NCI-H510A (cell line): Measurements from ENCODE around the gene HOXC5.

Source experiments
- DNase-seq: peaks from one replicate; lab custom pipeline; 2025; lab: John Stamatoyannopoulos, UW

Gene HOXC5

GRCh38 chr12:54047160-54047963, 14.5 kb downstream of the HOXC5 start:
- DNase-seq: no peak

- no peak for DNase-seq
Measured at GRCh38 chr12:54047964-54048303, 15.1 kb downstream of the HOXC5 start.

GRCh38 chr12:54048406-54049093, 15.7 kb downstream of the HOXC5 start:
- no peak for DNase-seq

GRCh38 chr12:54049108-54049507, 16.3 kb downstream of the HOXC5 start:
- no peak for DNase-seq

- DNase-seq: no peak
Measured at GRCh38 chr12:54050482-54050810, 17.6 kb downstream of the HOXC5 start.

GRCh38 chr12:54051026-54051842, 18.4 kb downstream of the HOXC5 start:
- no peak for DNase-seq

- DNase-seq: no peak
Measured at GRCh38 chr12:54051874-54052437, 19.1 kb downstream of the HOXC5 start.

- no peak for DNase-seq
Measured at GRCh38 chr12:54052438-54053002, 19.7 kb downstream of the HOXC5 start.

- DNase-seq: no peak
Measured at GRCh38 chr12:54053003-54053750, 20.3 kb downstream of the HOXC5 start.

- no peak for DNase-seq
Measured at GRCh38 chr12:54053751-54054741, 21.2 kb downstream of the HOXC5 start, which contains the start of gene HOXC4. TSS of gene HOXC4 (plus strand) at chr12:54053835. CDS start at chr12:54053923, 88 bp downstream.

GRCh38 chr12:54054742-54055194, 21.9 kb downstream of the HOXC5 start:
- no peak for DNase-seq

- DNase-seq: no peak
Measured at GRCh38 chr12:54055552-54055951, 22.7 kb downstream of the HOXC5 start.

GRCh38 chr12:54056110-54056509, 23.3 kb downstream of the HOXC5 start:
- DNase-seq: no peak

- DNase-seq: no peak
Measured at GRCh38 chr12:54058128-54058768, 25.4 kb downstream of the HOXC5 start.

- DNase-seq: no peak
Measured at GRCh38 chr12:54059668-54060067, 26.8 kb downstream of the HOXC5 start.

- DNase-seq: no peak
Measured at GRCh38 chr12:54060174-54060974, 27.5 kb downstream of the HOXC5 start.

GRCh38 chr12:54060975-54061778, 28.3 kb downstream of the HOXC5 start:
- DNase-seq: no peak

GRCh38 chr12:54065677-54066076, 32.8 kb downstream of the HOXC5 start:
- DNase-seq: no peak
